H1 (cell line): ENCODE data around the gene RAB1B. TPM values are rescaled to one million over a fixed set of nuclear protein-coding genes. Genes with fewer than 3 reads are reported as not detected.

ENCODE experiments used
- KDM5A ChIP-seq: fragments of 200-600 bp; IDR thresholded peaks from 2 replicates; pipeline ENCODE4 v1.7.1; 2012; ENCODE audit warnings: mild to moderate bottlenecking, low read length, inconsistent platforms, mixed read lengths
- RNF2 ChIP-seq: fragments of 200-900, 300-1000 bp; sonication (generic); IDR thresholded peaks from 2 replicates; pipeline ENCODE4 v1.7.1; 2016; ENCODE audit warnings: borderline replicate concordance, low read depth, mild to moderate bottlenecking, antibody characterized with exemption, low read length; ENCODE audit not compliant: poor library complexity, severe bottlenecking; ENCODE audit errors: missing control alignments
- polyA plus RNA-seq, 7 experiments: library from polyadenylated mRNA; depleted of rRNA in 3 of 7; stranded (reverse) in 5 of 7; unstranded in 2 of 7; fragments of >200 nt in 5 of 7; fragments of 200-250 nt in 2 of 7; gene quantifications; 1 replicate in 5 of 7; 2 replicates in 1 of 7; 4 replicates in 1 of 7; pipeline versions ENCODE4 v1.2.1 to v1.2.3, GENCODE V29; 2011 to 2013; ENCODE audit warnings: missing spikeins in 2 of 7, mixed read lengths in 2 of 7
- total RNA-seq: library from RNA; stranded (reverse); fragmentation: NEBNext Ultra II Directional; extraction: Animal tissue kit (Norgen Biotek cat#: 25700); gene quantifications from 2 replicates; pipeline ENCODE4 v1.2.1, GENCODE V29; 2021

Gene RAB1B
- total and polyA plus RNA-seq, 2 of the 8 experiments (the other 6 are each of a cell fraction or from before 2014, with no cell fraction given) = 100 to 217 TPM

GRCh38 chr11:66287889-66288670, 19.6 kb downstream of the RAB1B start (continued):
- TF ChIP-seq KDM5A (no peak), RNF2 (no peak)
